HG02759 (cell line): ENCODE results near the gene TBC1D8.

ENCODE experiments used
- ATAC-seq: cut with Tn5 transposase; IDR thresholded peaks from one replicate; pipeline ENCODE4 v1.9.1; 2021; ENCODE audit warnings: mild to moderate bottlenecking, moderate library complexity; ENCODE audit not compliant: unreplicated experiment

The TBC1D8 gene

DNA sequence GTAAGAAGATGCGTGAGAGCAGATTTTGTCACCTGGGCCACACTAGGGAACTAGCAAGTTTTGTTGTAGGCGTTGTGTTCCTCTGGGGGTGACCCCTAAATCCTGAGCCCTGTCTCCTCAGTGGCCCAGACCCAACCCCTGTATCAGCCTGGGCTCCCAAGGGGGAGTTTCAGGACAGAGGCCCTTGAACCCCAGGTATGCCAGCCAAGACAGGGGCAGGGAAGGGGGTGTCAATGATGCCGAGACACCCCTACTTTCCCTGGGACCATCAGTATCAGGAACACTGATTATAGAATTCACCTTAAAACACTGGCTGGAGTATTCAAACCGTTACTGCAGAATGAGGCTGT lies 188.2 kb downstream of the TBC1D8 start:
- ATAC-seq: no peak

- no peak for ATAC-seq
Observed at GRCh38 chr2:100962366-100963025, 188.7 kb downstream of the TBC1D8 start.

- no peak for ATAC-seq
Observed at GRCh38 chr2:100960688-100961087, 190.5 kb downstream of the TBC1D8 start.

- ATAC-seq: no peak
Observed at GRCh38 chr2:100959225-100959880, 191.8 kb downstream of the TBC1D8 start.

- no peak for ATAC-seq
Observed at GRCh38 chr2:100957996-100958653, 193.1 kb downstream of the TBC1D8 start.
